ENCODE data around the gene CAMK1.

CAMK1 gene

GRCh38 chr3:9710174-9710739 is 59.5 kb downstream of the CAMK1 start:
- DNase-seq (ENCODE audit: low read depth) = no peak
